Fibroblast of villous mesenchyme (primary cell): ENCODE results near the gene CAB39L. TPM values are rescaled to one million over a fixed set of nuclear protein-coding genes. Genes with fewer than 3 reads are reported as not detected.

Experiments used
- DNase-seq: peaks from one replicate; pipeline ENCODE4 v3.0.0-alpha.2; 2010; ENCODE audit warnings: low read depth
- H3K4me3 ChIP-seq: 2 replicates; pipeline ENCODE4 v1.5.1; 2011; ENCODE audit warnings: low read depth, mild to moderate bottlenecking, low read length
- total RNA-seq: library from RNA; depleted of rRNA; stranded (reverse); fragments of >200 nt; gene quantifications from 2 replicates; pipeline ENCODE4 v1.2.3, GENCODE V29; 2012
- TF ChIP-seq, protein P1 (sequence below): IDR thresholded peaks from 2 replicates; pipeline ENCODE4 v1.5.1; 2012; ENCODE audit warnings: low read depth, mild to moderate bottlenecking, low read length; ENCODE audit not compliant: insufficient read depth

The CAB39L gene
- total RNA-seq, 1 donor, result 15.1 TPM

- TF ChIP-seq, protein P1, sequence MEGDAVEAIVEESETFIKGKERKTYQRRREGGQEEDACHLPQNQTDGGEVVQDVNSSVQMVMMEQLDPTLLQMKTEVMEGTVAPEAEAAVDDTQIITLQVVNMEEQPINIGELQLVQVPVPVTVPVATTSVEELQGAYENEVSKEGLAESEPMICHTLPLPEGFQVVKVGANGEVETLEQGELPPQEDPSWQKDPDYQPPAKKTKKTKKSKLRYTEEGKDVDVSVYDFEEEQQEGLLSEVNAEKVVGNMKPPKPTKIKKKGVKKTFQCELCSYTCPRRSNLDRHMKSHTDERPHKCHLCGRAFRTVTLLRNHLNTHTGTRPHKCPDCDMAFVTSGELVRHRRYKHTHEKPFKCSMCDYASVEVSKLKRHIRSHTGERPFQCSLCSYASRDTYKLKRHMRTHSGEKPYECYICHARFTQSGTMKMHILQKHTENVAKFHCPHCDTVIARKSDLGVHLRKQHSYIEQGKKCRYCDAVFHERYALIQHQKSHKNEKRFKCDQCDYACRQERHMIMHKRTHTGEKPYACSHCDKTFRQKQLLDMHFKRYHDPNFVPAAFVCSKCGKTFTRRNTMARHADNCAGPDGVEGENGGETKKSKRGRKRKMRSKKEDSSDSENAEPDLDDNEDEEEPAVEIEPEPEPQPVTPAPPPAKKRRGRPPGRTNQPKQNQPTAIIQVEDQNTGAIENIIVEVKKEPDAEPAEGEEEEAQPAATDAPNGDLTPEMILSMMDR, result no peak
- H3K4me3 ChIP-seq, result no peak overlapping the region
- no peak for DNase-seq
Measured at GRCh38 chr13:49278211-49278610, 165.7 kb downstream of the CAB39L start.

DNA sequence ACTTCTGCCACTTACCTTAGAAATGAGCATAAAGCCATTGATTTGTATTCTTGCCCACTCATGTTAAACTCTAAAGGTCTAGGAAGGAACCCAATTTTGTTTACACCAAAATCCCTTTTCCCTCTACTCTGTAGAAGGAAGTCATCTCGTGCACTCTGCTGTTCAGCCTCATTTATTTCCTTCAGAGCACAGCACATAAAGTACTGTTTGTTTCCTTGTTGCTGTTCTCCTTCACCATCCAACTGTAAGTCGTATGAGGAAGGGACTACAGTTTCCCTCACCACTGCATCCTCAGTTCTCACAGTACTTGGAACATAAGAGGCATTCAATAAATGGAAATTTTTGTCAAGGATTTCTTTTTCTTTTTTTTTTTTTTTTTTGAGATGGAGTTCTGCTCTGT is 171.6 kb downstream of the CAB39L start:
- TF ChIP-seq, protein P1, result no peak
- no peak for DNase-seq
- H3K4me3 ChIP-seq, result no peak overlapping the region

GRCh38 chr13:49271264-49271663 is 172.6 kb downstream of the CAB39L start:
- no peak overlapping the region for H3K4me3 ChIP-seq

DNA sequence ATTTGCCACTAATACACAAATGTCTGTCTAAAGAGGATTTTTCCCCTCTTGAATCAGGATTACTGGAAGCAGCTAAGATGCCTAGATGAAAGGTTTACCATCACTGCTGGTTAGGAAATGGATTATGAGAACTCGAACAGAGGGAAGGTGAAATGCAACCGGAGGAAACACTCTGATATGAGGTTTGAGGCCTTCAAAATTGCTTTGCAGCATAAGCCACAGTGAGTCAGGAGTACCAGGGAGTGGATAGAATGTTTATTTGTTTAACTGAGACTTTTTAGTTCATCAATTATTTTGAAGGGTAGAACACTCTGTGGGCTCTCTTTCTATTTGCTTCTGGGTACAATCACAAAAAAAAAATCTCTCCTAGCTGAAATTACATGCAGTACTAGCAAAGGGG is 178.0 kb downstream of the CAB39L start:
- peak; percentile 12 for DNase-seq
- TF ChIP-seq, protein P1, result no peak
- no peak overlapping the region for H3K4me3 ChIP-seq

More at GRCh38 chr13:49271264-49271663, 172.6 kb downstream of the CAB39L start:
- TF ChIP-seq, protein P1, result no peak
- no peak for DNase-seq

- DNase-seq, result no peak
- H3K4me3 ChIP-seq, result no peak overlapping the region
- TF ChIP-seq, protein P1, result no peak
Measured at GRCh38 chr13:49262634-49263033, 181.2 kb downstream of the CAB39L start.

- TF ChIP-seq, protein P1, result no peak
- H3K4me3 ChIP-seq, result no peak overlapping the region
- no peak for DNase-seq
Measured at GRCh38 chr13:49259586-49259985, 184.3 kb downstream of the CAB39L start.

Other genes starting within 250 kb of the CAB39L start
- gene MLNR, start 223.7 kb downstream of the CAB39L start, total RNA-seq, result not detected in 2 replicates
- 3.5 TPM in 2 replicates for gene CDADC1, start 196.1 kb downstream of the CAB39L start, total RNA-seq
- gene SETDB2, start 210 bp upstream of the CAB39L start, total RNA-seq, result 11.9 and 16.4 TPM in 2 replicates
- gene PHF11, start 51.9 kb upstream of the CAB39L start, total RNA-seq, result 21.6 and 27.6 TPM in 2 replicates
- 17.4 and 25.5 TPM in 2 replicates for gene RCBTB1, start 141.5 kb upstream of the CAB39L start, total RNA-seq
- not detected in 2 replicates for gene ARL11, start 184.4 kb upstream of the CAB39L start, total RNA-seq
- 39.7 and 52.5 TPM in 2 replicates for gene EBPL, start 247.4 kb upstream of the CAB39L start, total RNA-seq